PC-3 (cell line): ENCODE data around the gene SUSD6.

Experiments used
- EZH2phosphoT487 ChIP-seq: fragments of 300-600 bp; sonication (generic); IDR thresholded peaks from 2 replicates; pipeline ENCODE4 v1.6.1; 2018; ENCODE audit warnings: mild to moderate bottlenecking, antibody characterized with exemption, low read length, borderline replicate concordance
- TF ChIP-seq, protein P1 (sequence below): fragments of 300-600 bp; sonication (generic); conservative IDR thresholded peaks from 2 replicates; pipeline ENCODE4 v1.5.1; 2017; ENCODE audit warnings: antibody characterized with exemption, low read depth, mild to moderate bottlenecking, low read length

DNA sequence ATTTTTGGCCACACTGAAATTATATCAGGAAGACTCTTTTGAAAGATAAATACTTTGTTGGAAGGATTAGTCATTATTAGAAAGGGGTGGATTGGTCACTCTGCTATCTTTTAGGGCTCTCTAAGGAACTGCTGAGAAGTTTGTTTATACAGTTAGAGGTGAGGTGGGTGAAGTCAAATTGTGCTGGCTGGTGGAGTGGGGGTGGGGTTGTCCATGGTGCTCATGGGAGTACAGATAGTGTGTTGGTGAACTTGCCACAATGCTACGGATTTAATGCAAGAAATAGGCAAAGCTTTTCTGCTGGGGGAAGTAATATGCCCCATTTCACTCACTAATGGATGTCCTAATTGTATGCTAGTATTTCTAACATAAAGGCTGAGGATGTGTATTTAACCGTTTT is 35.8 kb downstream of the SUSD6 start:
- TF ChIP-seq, protein P1, sequence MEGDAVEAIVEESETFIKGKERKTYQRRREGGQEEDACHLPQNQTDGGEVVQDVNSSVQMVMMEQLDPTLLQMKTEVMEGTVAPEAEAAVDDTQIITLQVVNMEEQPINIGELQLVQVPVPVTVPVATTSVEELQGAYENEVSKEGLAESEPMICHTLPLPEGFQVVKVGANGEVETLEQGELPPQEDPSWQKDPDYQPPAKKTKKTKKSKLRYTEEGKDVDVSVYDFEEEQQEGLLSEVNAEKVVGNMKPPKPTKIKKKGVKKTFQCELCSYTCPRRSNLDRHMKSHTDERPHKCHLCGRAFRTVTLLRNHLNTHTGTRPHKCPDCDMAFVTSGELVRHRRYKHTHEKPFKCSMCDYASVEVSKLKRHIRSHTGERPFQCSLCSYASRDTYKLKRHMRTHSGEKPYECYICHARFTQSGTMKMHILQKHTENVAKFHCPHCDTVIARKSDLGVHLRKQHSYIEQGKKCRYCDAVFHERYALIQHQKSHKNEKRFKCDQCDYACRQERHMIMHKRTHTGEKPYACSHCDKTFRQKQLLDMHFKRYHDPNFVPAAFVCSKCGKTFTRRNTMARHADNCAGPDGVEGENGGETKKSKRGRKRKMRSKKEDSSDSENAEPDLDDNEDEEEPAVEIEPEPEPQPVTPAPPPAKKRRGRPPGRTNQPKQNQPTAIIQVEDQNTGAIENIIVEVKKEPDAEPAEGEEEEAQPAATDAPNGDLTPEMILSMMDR = no peak
- no peak for TF ChIP-seq EZH2phosphoT487
